Ovary (tissue), 9 donors: ENCODE results near the gene PIP5K1B. TPM values are rescaled to one million over a fixed set of nuclear protein-coding genes. Genes with fewer than 3 reads are reported as not detected.

Experiments used
- DNase-seq, 5 donors: peaks; one replicate each; pipeline ENCODE4 v3.0.0-alpha.2; 2019 to 2020
- H3K27ac ChIP-seq, 2 donors: fragments of 200-600 bp; one replicate each; pipeline versions ENCODE4 v1.5.1 to v1.8.0; 2019 to 2022
- H3K27me3 ChIP-seq: fragments of 200-600 bp; one replicate; pipeline ENCODE4 v1.8.0; 2022
- H3K36me3 ChIP-seq: fragments of 200-600 bp; sonication (generic); one replicate; pipeline ENCODE4 v1.5.1; 2019
- H3K4me1 ChIP-seq: one replicate; pipeline ENCODE4 v1.8.1; 2013; ENCODE audit warnings: mild to moderate bottlenecking, moderate library complexity; ENCODE audit not compliant: insufficient read depth
- H3K4me3 ChIP-seq: fragments of 200-600 bp; sonication (generic); one replicate; pipeline ENCODE4 v1.5.1; 2017
- H3K9me3 ChIP-seq, 2 donors: fragments of 200-600 bp in 1 of 2; sonication (generic) in 1 of 2; one replicate each; pipeline versions ENCODE4 v1.5.1 to v1.8.1; 2013 to 2019; ENCODE audit warnings: mild to moderate bottlenecking in 1 of 2, moderate library complexity in 1 of 2
- CTCF ChIP-seq, 3 donors: fragments of 450-650 bp in 2 of 3; fragments of 200-600 bp in 1 of 3; IDR thresholded peaks; one replicate each; pipeline versions ENCODE4 v1.5.1 to v1.8.0; 2016 to 2022; ENCODE audit warnings: antibody characterized with exemption in 3 of 3, mild to moderate bottlenecking in 1 of 3
- EP300 ChIP-seq: sonication (generic); formaldehyde crosslinking; IDR thresholded peaks from one replicate; pipeline ENCODE4 v1.6.1; 2017; ENCODE audit warnings: antibody characterized with exemption
- POLR2A ChIP-seq: fragments of 450-650 bp; IDR thresholded peaks from one replicate; pipeline ENCODE4 v1.6.1; 2017; ENCODE audit warnings: antibody characterized with exemption, mild to moderate bottlenecking, moderate library complexity
- WGBS, 3 donors: extraction: QIAGEN DNeasy Blood & Tissue Kit in 1 of 3; methylation state at CpG; one replicate each; pipeline versions ENCODE4 v1.1.5 to v1.1.7; 2013 to 2017; 5-methylcytosine and 5-hydroxymethylcytosine counted together
- intact Hi-C, 4 donors: fragments of 100-400 bp; cut with DNase I; formaldehyde crosslinking; loops; one replicate each; pipeline versions ENCODE4 v1.11.0 to v1.15.1; 2022 to 2023
- polyA plus RNA-seq, 2 donors: library from polyadenylated mRNA; stranded (reverse); fragments of 200-250 nt in 1 of 2; fragments of 350-450 nt in 1 of 2; fragmentation: Illumina TruSeq in 1 of 2; extraction: RNeasy Lipid Tissue Mini Kit (QIAGEN cat#74804) in 1 of 2; gene quantifications; one replicate each; pipeline ENCODE4 v1.2.3, GENCODE V29; 2013 to 2014
- total RNA-seq, 7 donors: library from RNA; depleted of rRNA in 2 of 7; stranded (reverse); fragments of >200 nt in 2 of 7; fragmentation: NEBNext Ultra II Directional in 3 of 7; extraction: Animal tissue kit (Norgen Biotek cat#: 25700) in 3 of 7; gene quantifications; one replicate each; pipeline versions ENCODE4 v1.1.0 to v1.2.4, GENCODE V29; 2016 to 2023
- donor health status: DM: no; HTN: no; CAD: no; lungs with moderate emphysema.
- donor health status: DM: no; HTN: no; CAD: no.
- donor health status: Bipolar disorder and iron deficiency.
- donor health status: DM: yes; HTN: yes; CAD: no.
- donor health status: DM: no; HTN: no; CAD: no.
- donor health status: DM: yes; HTN: yes; CAD: no.

Gene PIP5K1B
- total and polyA plus RNA-seq, 9 donors = 0.36 to 3.4 (median 1.0) TPM

- Histone ChIP-seq H3K36me3 (no peaks in the 10 kb centered on the region), H3K4me3 (no peak overlapping the region), H3K27me3 (no peaks in the 10 kb centered on the region), H3K4me1 (no peaks in the 10 kb centered on the region), H3K27ac (no peak overlapping the region), H3K9me3 (no peaks in the 10 kb centered on the region)
- no peak for DNase-seq
- 63 to 76% (median 64%) methylated on average over 2 of the region's 2 CpGs for WGBS, 3 donors
- intact Hi-C loops = no loop called here
- TF ChIP-seq POLR2A (no peak), EP300 (no peak), CTCF (IDR thresholded peaks at IDR 0.05) (no peak)
Measured at GRCh38 chr9:68759981-68760673, 55.1 kb downstream of the PIP5K1B start.

- 39 to 65% (median 54%) methylated on average over 2 of the region's 2 CpGs for WGBS, 3 donors
- intact Hi-C loops = no loop called here
- Histone ChIP-seq H3K27me3 (no peaks in the 10 kb centered on the region), H3K36me3 (no peaks in the 10 kb centered on the region), H3K9me3 (no peaks in the 10 kb centered on the region), H3K4me3 (no peak overlapping the region), H3K4me1 (no peaks in the 10 kb centered on the region), H3K27ac (no peak overlapping the region)
- TF ChIP-seq EP300 = no peak
- TF ChIP-seq CTCF (IDR thresholded peaks at IDR 0.05) = no peak
- no peak for TF ChIP-seq POLR2A
- no peak for DNase-seq
Measured at GRCh38 chr9:68760674-68761333, 55.8 kb downstream of the PIP5K1B start.

- H3K27me3 ChIP-seq = no peaks in the 10 kb centered on the region
- intact Hi-C loops = no loop called here
- 71 to 79% (median 77%) methylated on average over 4 of the region's 4 CpGs for WGBS, 3 donors
- no peak for DNase-seq
- no peak overlapping the region for H3K27ac ChIP-seq
- H3K36me3 ChIP-seq = no peaks in the 10 kb centered on the region
- H3K4me3 ChIP-seq = no peak overlapping the region
- H3K9me3 ChIP-seq = no peaks in the 10 kb centered on the region
- TF ChIP-seq POLR2A (no peak), CTCF (IDR thresholded peaks at IDR 0.05) (no peak), EP300 (no peak)
- H3K4me1 ChIP-seq = no peaks in the 10 kb centered on the region
Measured at GRCh38 chr9:68762570-68762969, 57.5 kb downstream of the PIP5K1B start.

GRCh38 chr9:68763104-68763503, 58.1 kb downstream of the PIP5K1B start:
- Histone ChIP-seq H3K27ac (no peak overlapping the region), H3K4me3 (no peak overlapping the region), H3K9me3 (no peaks in the 10 kb centered on the region), H3K4me1 (no peaks in the 10 kb centered on the region), H3K36me3 (no peaks in the 10 kb centered on the region), H3K27me3 (no peaks in the 10 kb centered on the region)
- TF ChIP-seq CTCF (IDR thresholded peaks at IDR 0.05) = no peak
- TF ChIP-seq POLR2A = no peak
- no peak for TF ChIP-seq EP300
- intact Hi-C loops = no loop called here
- no peak for DNase-seq
- WGBS, 3 donors = 82 to 92% (median 89%) methylated on average over 3 of the region's 3 CpGs
